Measurements from ENCODE around the gene GNG4.
A peak's percentile ranks its signal among the peaks of the same experiment; 100 is the strongest.

Gene GNG4

DNA sequence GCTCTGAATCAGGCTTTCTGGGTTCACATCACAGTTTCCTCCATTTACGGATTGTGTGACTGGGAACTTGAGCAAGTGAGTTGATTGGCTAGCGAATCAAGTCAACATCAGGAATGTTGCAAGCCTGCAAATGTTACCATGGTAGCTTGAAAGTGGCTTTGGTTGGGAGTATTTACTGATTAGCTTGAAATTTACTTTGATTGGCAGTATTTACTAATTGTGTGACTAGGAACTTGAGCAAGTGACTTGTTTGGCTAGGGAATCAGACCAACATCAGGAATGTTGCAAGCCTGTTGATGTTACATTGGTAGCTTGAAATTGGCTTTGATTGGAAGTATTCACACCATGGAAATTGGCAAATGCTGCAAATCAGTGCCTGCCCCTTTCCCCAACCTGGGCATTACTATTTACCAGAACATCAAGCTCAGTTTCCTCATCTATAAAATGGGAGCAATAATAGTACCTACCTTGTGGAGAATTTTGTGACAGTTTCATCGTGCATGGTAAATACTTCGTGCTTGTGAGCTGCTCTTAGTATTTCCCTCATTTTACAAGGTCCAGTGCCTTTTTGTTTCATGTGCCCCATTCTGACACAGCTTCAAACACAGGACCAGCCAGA, 122.3 kb downstream of the GNG4 start:
- no peak for DNase-seq (ENCODE audit: low read depth)

DNA sequence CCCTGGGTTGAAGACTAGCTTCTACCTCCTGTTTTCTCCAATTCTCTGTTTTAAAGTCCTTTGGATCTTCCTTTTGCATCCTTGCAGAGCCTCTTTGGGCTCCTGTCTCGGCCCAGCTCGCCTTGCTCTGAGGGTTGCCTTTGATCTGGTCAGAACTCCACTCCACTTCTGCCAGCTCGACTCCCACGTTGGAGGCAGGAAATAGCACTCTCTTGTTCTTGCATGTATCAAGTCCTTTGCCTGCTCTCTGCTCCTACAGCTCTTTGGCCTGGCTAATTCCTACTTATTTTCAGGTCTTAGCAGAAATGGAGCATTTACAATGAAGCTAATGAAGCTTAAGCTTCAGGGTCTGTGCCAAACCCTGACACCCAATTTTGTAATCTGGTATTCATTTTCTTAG, 124.3 kb downstream of the GNG4 start:
- DNase-seq (ENCODE audit: low read depth): no peak

DNA sequence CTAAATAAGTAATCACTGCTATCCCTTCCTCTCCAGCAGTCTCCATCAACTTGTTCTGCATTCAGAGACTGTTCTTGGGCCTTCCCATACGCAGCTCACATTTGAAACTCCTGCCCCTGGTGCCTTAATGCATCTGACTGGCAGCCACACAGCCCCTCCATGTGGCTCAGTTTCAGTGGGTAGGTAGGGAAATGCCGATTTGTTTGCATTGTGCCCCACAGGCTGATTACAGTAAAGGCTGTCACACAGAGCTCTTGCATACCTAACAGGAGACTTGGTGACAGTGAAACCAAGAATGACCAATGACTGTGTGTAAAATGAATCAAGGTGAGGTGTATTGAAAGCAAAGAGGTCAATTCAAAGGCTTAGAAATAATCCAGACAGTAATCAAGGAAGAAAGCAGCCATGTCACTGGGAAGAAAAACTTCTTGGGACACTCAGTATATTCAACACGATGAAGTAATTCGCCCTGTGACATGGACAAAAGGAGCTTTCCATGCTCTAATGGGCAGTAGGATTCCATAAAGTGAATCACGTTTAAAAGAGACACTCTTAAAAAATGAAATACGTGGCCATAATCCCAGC, 132.6 kb downstream of the GNG4 start:
- DNase-seq (ENCODE audit: low read depth): no peak

DNA sequence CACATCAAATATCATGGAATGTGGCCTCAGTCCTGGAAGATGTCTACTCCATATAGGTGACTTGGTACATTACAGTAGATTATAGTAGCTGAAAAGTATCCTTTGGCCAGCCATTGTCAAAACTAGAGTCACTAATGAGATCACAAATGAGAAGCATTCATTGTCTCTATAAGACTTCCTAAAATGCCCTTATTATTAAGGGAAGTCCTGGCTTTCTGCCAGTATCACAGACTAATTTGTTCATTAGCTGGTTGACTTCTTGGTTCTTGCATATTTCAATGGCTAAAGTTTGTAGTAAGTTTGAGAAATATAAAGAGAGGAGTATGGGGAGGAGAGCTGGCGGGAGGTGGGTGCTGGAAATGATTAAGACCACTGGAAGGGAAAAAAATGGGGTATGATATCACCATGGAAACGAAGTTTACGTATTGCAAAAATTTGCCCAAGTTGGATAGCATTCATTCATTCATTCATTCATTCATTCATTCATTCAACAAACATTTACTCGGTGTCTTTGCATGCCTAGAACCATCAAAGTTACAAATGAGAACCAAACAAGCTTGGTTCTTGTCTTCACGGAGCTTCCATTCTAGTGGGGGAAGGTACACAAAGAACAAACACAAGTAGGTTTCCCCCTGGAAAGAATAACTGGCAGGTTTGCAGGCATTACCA, 133.6 kb downstream of the GNG4 start:
- DNase-seq (ENCODE audit: low read depth): no peak

DNA sequence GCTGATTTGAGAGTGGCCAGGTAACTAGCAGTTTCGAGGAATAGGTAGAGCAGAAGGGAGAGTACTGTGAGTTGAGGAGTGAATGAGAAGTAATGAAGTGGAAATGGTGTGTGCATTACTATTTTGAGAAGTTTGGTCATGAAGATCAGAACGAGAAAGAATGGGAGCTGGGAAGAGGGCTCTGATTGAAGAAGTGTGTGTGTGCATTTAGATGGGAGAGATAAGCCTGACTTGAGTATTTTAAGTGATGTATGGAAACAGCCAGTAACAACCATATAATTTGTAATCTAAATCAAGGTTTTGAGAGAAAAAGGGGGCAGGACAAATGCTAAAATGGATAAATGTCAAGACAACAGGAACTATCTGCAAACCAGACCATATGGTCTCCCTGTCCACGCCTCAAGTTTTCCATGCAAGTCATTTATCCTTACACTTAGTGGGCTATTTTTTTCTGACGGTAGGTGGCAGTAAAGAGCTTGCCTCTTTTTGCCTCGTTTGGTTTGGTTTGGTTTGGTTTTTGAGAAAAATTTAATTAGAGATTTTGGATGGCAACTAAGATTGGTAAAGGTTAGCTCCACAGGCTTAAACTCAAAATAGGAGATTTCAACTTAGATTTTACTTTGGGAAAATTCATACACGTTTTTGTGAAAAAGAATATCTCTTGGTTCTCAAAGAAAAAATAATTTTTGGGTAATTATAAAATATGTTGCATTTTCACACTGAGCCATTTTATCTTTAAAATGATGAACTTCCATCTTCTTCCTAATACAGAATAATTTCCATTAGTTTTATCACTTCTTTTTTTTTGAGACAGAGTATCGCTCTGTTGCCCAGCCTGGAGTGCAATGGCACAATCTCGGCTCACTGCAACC, 135.9 kb downstream of the GNG4 start:
- DNase-seq (ENCODE audit: low read depth): peak; percentile 25

DNA sequence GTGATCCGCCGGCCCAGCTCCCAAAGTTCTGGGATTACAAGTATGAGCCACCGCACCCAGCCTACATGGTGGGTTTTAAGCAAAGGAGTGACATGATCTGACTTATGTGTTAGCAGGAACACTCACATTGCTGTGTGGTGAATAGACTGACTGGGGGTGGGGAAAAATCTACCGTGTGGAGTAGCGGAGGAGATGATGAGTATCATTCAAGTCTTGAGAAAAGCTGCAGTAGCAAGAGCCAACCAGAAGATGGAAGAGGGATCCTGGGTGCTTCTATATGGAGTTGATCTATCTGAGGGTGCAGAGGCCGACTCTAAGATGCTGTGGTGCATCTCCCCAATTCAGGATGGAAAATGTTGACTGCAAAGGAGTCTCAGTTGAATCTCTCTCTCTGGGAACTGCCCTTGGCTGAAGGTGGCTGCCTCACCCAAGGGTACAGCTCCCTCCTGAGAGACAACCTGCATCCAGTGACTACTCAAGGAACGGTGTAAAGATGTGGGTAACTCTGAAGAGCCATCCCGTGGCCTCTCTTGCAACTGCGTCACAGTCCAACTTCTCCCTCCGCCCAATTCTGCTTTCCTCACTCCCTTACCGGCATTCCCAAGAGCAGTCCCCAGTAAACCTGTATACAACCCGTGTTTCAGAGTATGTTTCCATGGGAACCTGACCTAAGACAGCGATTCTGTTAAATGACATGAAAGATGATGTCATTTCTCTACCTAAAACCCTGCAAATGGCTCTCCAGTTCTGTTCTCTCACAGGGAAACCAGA, 137.9 kb downstream of the GNG4 start:
- no peak for DNase-seq (ENCODE audit: low read depth)

DNA sequence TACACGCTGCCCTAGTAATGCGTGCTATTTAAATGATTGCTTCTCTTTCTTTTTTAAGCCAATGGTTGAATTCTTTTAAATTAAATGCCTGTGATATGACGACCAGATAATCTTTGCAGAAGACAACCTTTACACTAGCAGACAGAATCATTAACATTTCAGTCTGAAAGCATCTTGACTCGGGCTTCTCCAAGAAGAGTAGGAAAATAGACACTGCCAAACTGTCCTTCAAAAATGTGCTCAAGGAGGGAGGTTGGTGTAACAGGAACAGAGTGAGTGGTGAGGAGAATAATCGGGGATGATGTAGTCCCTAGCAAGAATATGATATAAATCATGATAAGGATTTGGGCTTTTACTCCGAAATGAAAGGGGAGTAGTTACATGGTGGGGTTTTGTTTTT, 138.8 kb downstream of the GNG4 start:
- DNase-seq (ENCODE audit: low read depth): no peak

DNA sequence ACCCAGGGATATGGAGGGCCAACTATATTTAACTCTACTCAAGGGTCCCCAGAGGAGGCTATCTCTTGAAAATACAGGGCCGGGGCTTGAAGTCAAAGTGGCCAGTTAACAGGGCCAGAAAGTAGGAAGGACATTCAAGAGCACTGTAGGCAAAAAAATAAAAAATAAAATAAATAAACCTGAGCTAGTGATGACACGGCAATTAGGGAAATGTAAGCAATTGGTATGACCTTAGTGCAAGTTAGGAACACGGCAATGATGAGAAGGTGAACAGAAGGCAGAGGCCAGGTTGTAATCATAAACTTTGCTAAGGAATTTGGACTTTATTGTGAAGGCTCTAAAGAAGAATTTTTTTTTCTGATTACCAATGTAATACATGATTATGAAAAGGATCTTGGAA, 142.0 kb downstream of the GNG4 start:
- DNase-seq (ENCODE audit: low read depth): no peak

DNA sequence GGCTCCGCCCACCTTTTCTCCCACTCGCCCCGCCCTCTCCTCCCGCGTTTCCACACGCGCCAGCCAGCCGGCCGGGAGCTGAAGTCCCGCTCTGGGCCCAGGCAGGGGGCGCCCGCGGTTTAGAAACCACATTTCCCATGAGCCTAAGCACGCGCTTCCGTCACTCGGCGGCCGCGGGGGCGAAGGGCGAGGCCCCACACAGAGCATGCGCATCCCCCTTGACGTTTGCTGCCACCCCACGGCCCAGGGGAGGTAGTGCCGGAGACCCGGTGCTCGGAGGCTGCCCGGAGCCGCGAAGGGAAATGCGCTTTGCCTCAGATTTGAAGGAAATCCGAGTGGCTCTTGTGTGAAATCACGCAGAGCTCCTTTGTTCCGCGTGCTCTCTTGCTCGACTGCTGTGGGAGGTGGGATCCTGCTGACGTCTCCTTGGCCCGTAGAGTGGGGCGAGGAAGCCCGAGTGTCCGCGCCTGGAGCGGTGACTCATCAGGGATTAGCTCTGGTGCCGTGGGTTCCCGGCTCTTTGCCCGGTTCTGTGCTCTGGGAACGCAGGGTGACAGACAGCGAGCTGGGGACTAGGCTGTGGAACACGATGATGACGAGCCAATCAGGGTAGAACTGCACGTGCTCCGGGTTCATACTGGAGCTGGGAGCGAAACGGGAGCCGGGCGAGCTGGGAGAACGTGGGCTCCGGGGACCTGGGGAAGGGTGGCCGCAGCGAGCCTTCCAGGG, 144.9 kb downstream of the GNG4 start:
- peak; percentile 98 for DNase-seq (ENCODE audit: low read depth)

DNA sequence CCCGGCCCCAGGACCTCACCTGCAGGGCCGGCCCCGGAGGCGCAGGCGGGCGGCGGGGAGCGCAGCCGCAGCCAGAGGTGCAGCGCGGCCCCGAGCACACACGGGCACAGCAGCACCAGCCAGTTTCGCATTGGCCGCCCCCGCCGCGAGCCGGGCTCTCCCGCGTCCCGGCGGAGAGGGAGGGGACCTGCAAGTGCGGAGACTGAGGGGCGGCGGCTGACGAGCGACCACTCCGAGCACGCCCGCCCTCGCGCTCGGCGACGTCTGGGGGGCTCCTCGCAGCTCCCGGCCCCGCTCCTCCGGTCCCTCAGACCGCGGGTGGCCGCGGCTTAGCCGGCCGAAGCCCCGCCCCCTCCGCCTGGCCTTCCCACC, 145.5 kb downstream of the GNG4 start, which contains the start of gene B3GALNT2:
Gene B3GALNT2, minus strand, starts transcription at position 331 of the 372 bp plus-strand sequence. Its CDS starts 200 bp downstream, at position 131.
- DNase-seq (ENCODE audit: low read depth): no peak

DNA sequence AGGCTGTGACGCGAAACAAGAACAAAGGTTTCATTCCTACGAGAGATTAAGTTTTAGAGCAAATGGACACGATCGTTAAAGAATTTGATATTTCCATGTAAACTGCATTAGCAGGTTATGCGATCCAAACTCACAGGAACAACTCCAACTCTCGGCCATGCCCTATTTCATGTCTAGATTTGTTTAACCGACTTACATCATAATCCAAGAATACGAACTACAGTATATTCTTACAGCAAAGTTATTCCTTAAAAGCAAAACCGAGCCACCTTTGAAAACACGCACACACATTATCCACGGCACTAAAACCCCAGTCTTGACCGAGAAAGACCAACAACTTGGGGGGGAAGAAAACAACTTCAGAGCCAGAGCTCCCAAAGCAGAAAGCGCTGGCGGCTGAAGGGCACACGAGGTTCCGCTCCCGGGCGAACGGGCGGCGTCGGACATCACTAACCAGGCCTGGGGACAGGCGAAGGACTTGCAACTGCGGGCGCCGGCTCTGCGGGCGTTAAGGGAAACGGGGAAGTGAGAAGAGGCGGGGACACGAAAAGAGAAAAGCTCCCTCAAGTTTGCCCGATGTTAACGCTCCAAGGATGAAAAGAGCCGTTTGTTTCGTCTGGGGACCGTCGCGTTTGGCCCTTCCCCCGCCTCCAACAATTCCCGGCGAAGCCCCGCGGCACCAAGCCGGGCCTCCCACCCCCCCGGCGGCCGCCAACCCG, 146.0 kb downstream of the GNG4 start:
- DNase-seq (ENCODE audit: low read depth): peak; percentile 15

DNA sequence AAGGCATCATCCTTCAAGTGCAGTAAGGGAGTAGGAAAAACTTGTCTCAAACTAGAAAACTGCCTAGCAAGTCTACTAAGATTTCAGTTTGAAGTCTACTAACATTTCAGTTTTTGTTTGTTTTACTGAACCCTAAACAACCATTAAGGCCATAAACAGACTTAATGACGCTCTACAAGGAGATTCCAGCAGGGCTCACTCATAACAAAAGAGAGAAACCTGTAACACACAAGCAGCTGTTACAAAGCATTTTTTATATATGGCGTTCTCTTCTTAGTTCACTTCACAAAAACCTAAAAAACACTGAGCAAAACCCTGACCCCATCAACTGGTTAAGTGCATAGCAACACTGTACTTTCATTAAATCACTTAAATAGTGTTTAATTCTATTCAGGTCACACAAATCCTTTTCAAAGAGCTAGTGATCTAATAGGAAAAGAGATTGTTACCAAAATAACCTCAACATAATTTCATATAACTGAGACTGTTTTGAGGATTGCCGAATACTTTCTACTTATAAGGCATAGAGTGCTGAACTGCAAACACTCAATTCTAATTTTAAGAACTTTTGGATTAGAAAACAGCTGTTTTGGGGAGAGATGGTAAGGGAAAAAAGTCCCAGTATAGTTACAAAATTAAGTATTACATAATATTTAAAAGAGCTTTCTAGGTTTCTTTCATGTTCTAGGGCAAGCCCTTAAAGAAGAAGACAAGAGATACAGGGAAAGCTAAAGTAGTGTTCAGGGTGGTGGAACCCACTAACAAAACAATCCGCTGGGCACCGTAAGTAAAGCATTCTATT, 146.8 kb downstream of the GNG4 start:
- no peak for DNase-seq (ENCODE audit: low read depth)

DNA sequence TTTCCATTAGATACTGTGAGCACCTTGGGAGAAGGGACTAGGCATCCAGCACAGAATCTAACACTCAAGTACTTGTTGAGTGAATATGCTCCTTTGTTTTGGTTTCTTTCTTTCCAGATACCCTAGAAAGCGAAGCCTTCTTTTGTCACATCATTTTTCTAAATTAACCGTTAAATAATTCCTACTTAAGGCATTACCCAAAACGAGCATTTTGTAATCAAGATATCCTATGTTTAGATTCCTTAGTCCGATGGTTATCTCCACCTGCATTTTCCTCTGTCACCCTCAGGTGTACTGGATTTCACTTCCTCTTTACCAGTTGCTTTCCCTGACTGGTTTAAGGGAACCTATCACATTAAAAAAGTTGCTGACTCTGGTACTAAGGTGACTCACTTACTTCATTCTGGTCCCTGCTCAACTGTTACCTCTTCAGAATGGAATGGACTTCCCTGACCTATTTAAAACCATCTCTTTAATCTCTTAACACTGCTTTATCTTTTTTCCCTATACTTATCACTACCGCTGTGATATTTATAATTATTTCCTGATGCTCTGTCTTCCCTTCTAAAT, 148.5 kb downstream of the GNG4 start:
- no peak for DNase-seq (ENCODE audit: low read depth)
